Progenitor cell of endocrine pancreas (in vitro differentiated cells): ENCODE measurements around the gene PCDHA11. TPM values are rescaled to one million over a fixed set of nuclear protein-coding genes. Genes with fewer than 3 reads are reported as not detected.
"Not testable (repeated sequence)": the region's sequence is repeated elsewhere in the genome, so short reads cannot be mapped to it uniquely, and the experiment has no call there.

Source experiments
- DNase-seq: peaks from one replicate; pipeline ENCODE4 v3.0.0; 2021; ENCODE audit warnings: low spot score; ENCODE audit not compliant: unreplicated experiment
- H3K27ac Mint-ChIP-seq: 2 replicates; pipeline ENCODE4 v1.8.0; 2021; ENCODE audit warnings: mild to moderate bottlenecking, moderate library complexity, mixed read lengths
- H3K27me3 Mint-ChIP-seq: 2 replicates; pipeline ENCODE4 v1.8.0; 2021; ENCODE audit warnings: mixed read lengths
- H3K36me3 Mint-ChIP-seq: 2 replicates; pipeline ENCODE4 v1.8.0; 2022; ENCODE audit warnings: mixed read lengths; ENCODE audit not compliant: insufficient read depth
- H3K4me1 Mint-ChIP-seq: 2 replicates; pipeline ENCODE4 v1.8.0; 2021; ENCODE audit warnings: low read depth, mixed read lengths
- H3K4me3 Mint-ChIP-seq: 2 replicates; pipeline ENCODE4 v1.8.0; 2021; ENCODE audit warnings: low read depth, mild to moderate bottlenecking, moderate library complexity, mixed read lengths
- H3K9me3 Mint-ChIP-seq: 2 replicates; pipeline ENCODE4 v1.8.0; 2021; ENCODE audit warnings: low read depth, mixed read lengths
- CTCF ChIP-seq: fragments of 200-600 bp; sonication (generic); IDR thresholded peaks from one replicate; pipeline ENCODE4 v1.5.0; 2021; ENCODE audit warnings: antibody characterized with exemption, mild to moderate bottlenecking; ENCODE audit not compliant: unreplicated experiment
- total RNA-seq: library from RNA; stranded (reverse); gene quantifications from 2 replicates; pipeline ENCODE4 v1.2.1, GENCODE V29; 2021

PCDHA11 gene
- total RNA-seq, 1 donor from 2014 or later = 10.0 TPM

GRCh38 chr5:140870221-140871201, 1.8 kb downstream of the PCDHA11 start:
- no peak for DNase-seq
- TF ChIP-seq CTCF = no peak
- Mint-ChIP-seq H3K36me3 (peaks cover 61% of the 10 kb centered on the region), H3K27me3 (no peaks in the 10 kb centered on the region), H3K27ac (no peak overlapping the region), H3K9me3 (peaks cover 21% of the 10 kb centered on the region), H3K4me3 (no peak overlapping the region), H3K4me1 (no peaks in the 10 kb centered on the region)

GRCh38 chr5:140875085-140876065, 6.6 kb downstream of the PCDHA11 start, which contains the start of gene PCDHA12:
Gene PCDHA12, plus strand, starts transcription at chr5:140875308. Its CDS starts 165 bp downstream, at chr5:140875473.
- H3K27me3 Mint-ChIP-seq = no peaks in the 10 kb centered on the region
- peak within 1 kb of the TSS; percentile 86 for H3K4me3 Mint-ChIP-seq
- peaks cover 36% of the 10 kb centered on the region for H3K9me3 Mint-ChIP-seq
- H3K36me3 Mint-ChIP-seq = peaks cover 66% of the 10 kb centered on the region
- H3K4me1 Mint-ChIP-seq = no peaks in the 10 kb centered on the region
- H3K27ac Mint-ChIP-seq = peak within 1 kb of the TSS; percentile 99
- TF ChIP-seq CTCF = peak; percentile 47
- DNase-seq = no peak

GRCh38 chr5:140876541-140877261, 7.9 kb downstream of the PCDHA11 start:
- peak overlapping the region; percentile 33 for H3K27ac Mint-ChIP-seq
- not testable (repeated sequence) for H3K4me1 Mint-ChIP-seq, H3K4me3 Mint-ChIP-seq, DNase-seq, H3K27me3 Mint-ChIP-seq
- peaks cover 73% of the 10 kb centered on the region for H3K36me3 Mint-ChIP-seq
- H3K9me3 Mint-ChIP-seq = peaks cover 47% of the 10 kb centered on the region

GRCh38 chr5:140877262-140877581, 8.5 kb downstream of the PCDHA11 start:
- DNase-seq = no peak
- no peak for TF ChIP-seq CTCF
- Mint-ChIP-seq H3K36me3 (peaks cover 74% of the 10 kb centered on the region), H3K4me3 (no peak overlapping the region), H3K4me1 (no peaks in the 10 kb centered on the region), H3K9me3 (peaks cover 46% of the 10 kb centered on the region), H3K27me3 (no peaks in the 10 kb centered on the region), H3K27ac (peak overlapping the region; percentile 20)

- peaks cover 40% of the 10 kb centered on the region for H3K9me3 Mint-ChIP-seq
- no peaks in the 10 kb centered on the region for H3K4me1 Mint-ChIP-seq
- TF ChIP-seq CTCF = no peak
- no peak within 1 kb of the TSS for H3K4me3 Mint-ChIP-seq
- peaks cover 56% of the 10 kb centered on the region for H3K36me3 Mint-ChIP-seq
- DNase-seq = no peak
- peak within 1 kb of the TSS; percentile 62 for H3K27ac Mint-ChIP-seq
- no peaks in the 10 kb centered on the region for H3K27me3 Mint-ChIP-seq
Measured at GRCh38 chr5:140881889-140882590, 13.3 kb downstream of the PCDHA11 start, which contains the start of gene PCDHA13. Gene PCDHA13, plus strand, starts transcription at chr5:140882124. Its CDS starts 145 bp downstream, at chr5:140882269.
